HEK293 (cell line): ENCODE data around the gene ZSCAN1.

ENCODE experiments used
- CTCF ChIA-PET: fragments of 350-600 bp; formaldehyde crosslinking; extraction: SDS; loops from one replicate; lab custom pipeline; 2021; ENCODE audit warnings: antibody characterized with exemption; lab: Yijun Ruan, JAX
- POLR2A ChIA-PET: fragments of 300-600 bp; formaldehyde crosslinking; extraction: SDS; loops from one replicate; lab custom pipeline; 2020; ENCODE audit warnings: antibody characterized with exemption, inconsistent platforms; lab: Yijun Ruan, JAX
- H3K27ac ChIP-seq: fragments of 200-500 bp; sonication (Bioruptor generic); 2 replicates; pipeline ENCODE4 v1.5.1; 2014; ENCODE audit warnings: low read depth, low read length, control low read depth, inconsistent platforms; ENCODE audit errors: extremely low read depth
- H3K36me3 ChIP-seq, 2 experiments: fragments of 200-500 bp in 1 of 2; sonication (Bioruptor generic) in 1 of 2; 1 replicate in 1 of 2; 2 replicates in 1 of 2; pipeline ENCODE4 v1.5.1; 2014 to 2017; ENCODE audit warnings: inconsistent platforms in 2 of 2, low read length in 2 of 2; ENCODE audit not compliant: control insufficient read depth in 2 of 2, insufficient read depth in 1 of 2
- H3K4me1 ChIP-seq: fragments of 200-500 bp; sonication (Bioruptor generic); 2 replicates; pipeline ENCODE4 v1.5.1; 2014; ENCODE audit warnings: mild to moderate bottlenecking, low read length, inconsistent platforms; ENCODE audit not compliant: control insufficient read depth, insufficient read depth
- H3K4me3 ChIP-seq: 2 replicates; pipeline ENCODE4 v1.5.1; 2011; ENCODE audit warnings: low read depth, mild to moderate bottlenecking, control low read depth, low read length, moderate library complexity
- H3K9me3 ChIP-seq: fragments of 200-500 bp; sonication (Bioruptor generic); 2 replicates; pipeline ENCODE4 v1.5.1; 2014; ENCODE audit warnings: low read depth, low read length, inconsistent platforms; ENCODE audit not compliant: control insufficient read depth, insufficient read depth
- HOXC10 ChIP-seq: sonication (generic); formaldehyde crosslinking; IDR thresholded peaks from 2 replicates; pipeline ENCODE4 v1.8.1; 2023; ENCODE audit warnings: mild to moderate bottlenecking, missing genetic modification reagents
- PBX3 ChIP-seq: sonication (generic); formaldehyde crosslinking; IDR thresholded peaks from 2 replicates; pipeline ENCODE4 v1.8.1; 2022; ENCODE audit warnings: mild to moderate bottlenecking, moderate library complexity, missing genetic modification reagents
- SETDB1 ChIP-seq: IDR thresholded peaks from one replicate; pipeline ENCODE4 v1.6.1; 2017; ENCODE audit warnings: mild to moderate bottlenecking, low read length, moderate library complexity, mixed read lengths; ENCODE audit not compliant: insufficient read length
- SP3 ChIP-seq: fragments of 450-650 bp; formaldehyde crosslinking; IDR thresholded peaks from 2 replicates; pipeline ENCODE4 v1.5.1; 2016; ENCODE audit warnings: missing biosample characterization, missing genetic modification characterization
- TRIM28 ChIP-seq: IDR thresholded peaks from 2 replicates; pipeline ENCODE4 v1.6.1; 2011; ENCODE audit warnings: low read length, control low read depth, borderline replicate concordance
- ZFP41 ChIP-seq: fragments of 450-650 bp; formaldehyde crosslinking; IDR thresholded peaks from 2 replicates; pipeline ENCODE4 v1.5.1; 2016; ENCODE audit warnings: missing biosample characterization, missing genetic modification characterization, borderline replicate concordance
- ZNF266 ChIP-seq: fragments of 450-650 bp; formaldehyde crosslinking; IDR thresholded peaks from 2 replicates; pipeline ENCODE4 v1.5.1; 2016; ENCODE audit warnings: missing biosample characterization, missing genetic modification characterization, low read depth
- ZNF274 ChIP-seq, 2 experiments: fragments of 200-500 bp in 1 of 2; fragments of 450-650 bp in 1 of 2; sonication (Bioruptor generic) in 1 of 2; formaldehyde crosslinking in 1 of 2; IDR thresholded peaks; 2 replicates each; pipeline versions ENCODE4 v1.5.1 to v1.6.1; 2014 to 2016; ENCODE audit warnings: borderline replicate concordance in 1 of 2, inconsistent platforms in 1 of 2, low read length in 1 of 2, missing biosample characterization in 1 of 2, missing genetic modification characterization in 1 of 2
- ZNF529 ChIP-seq: fragments of 450-650 bp; formaldehyde crosslinking; IDR thresholded peaks from 2 replicates; pipeline ENCODE4 v1.5.1; 2017; ENCODE audit warnings: missing genetic modification characterization, missing biosample characterization; ENCODE audit not compliant: insufficient replicate concordance
- ZNF558 ChIP-seq: fragments of 450-650 bp; formaldehyde crosslinking; IDR thresholded peaks from 2 replicates; pipeline ENCODE4 v1.5.1; 2016; ENCODE audit warnings: missing biosample characterization, missing genetic modification characterization
- ZNF585B ChIP-seq: fragments of 450-650 bp; formaldehyde crosslinking; IDR thresholded peaks from 2 replicates; pipeline ENCODE4 v1.5.1; 2016; ENCODE audit warnings: missing biosample characterization, missing genetic modification characterization
- ZNF660 ChIP-seq: fragments of 450-650 bp; IDR thresholded peaks from 2 replicates; pipeline ENCODE4 v1.5.1; 2018; ENCODE audit warnings: missing biosample characterization, mild to moderate bottlenecking, missing genetic modification characterization

Gene ZSCAN1

GRCh38 chr19:58067240-58067912, 33.6 kb downstream of the ZSCAN1 start:
- POLR2A ChIA-PET: no interaction called here
- no peak overlapping the region for H3K27ac ChIP-seq
- H3K4me3 ChIP-seq: no peak overlapping the region
- no peaks in the 10 kb centered on the region for H3K36me3 ChIP-seq
- TF ChIP-seq ZNF660 (tag by site-specific recombination) (no peak), ZFP41 (no peak), SETDB1 (peak; percentile 76), ZNF274 (IDR thresholded peaks at IDR 0.05; ENCODE audit: low read length) (no peak), ZNF274 (tag by site-specific recombination; IDR thresholded peaks at IDR 0.05; ENCODE audit: borderline replicate concordance) (peak; percentile 85; the same call in 1 of the 2 replicates), TRIM28 (peak; percentile 68; the same call in 1 of the 2 replicates)
- TF ChIP-seq, all 188 proteins: peak for 3
- H3K9me3 ChIP-seq: no peaks in the 10 kb centered on the region; the same call in none of the 2 replicates
- CTCF ChIA-PET: interaction anchor here (0.6 kb wide), 1 partner anchor 35 kb away, joined by 6 read pairs; no protein-coding TSS in a partner anchor
- no peaks in the 10 kb centered on the region for H3K4me1 ChIP-seq

DNA sequence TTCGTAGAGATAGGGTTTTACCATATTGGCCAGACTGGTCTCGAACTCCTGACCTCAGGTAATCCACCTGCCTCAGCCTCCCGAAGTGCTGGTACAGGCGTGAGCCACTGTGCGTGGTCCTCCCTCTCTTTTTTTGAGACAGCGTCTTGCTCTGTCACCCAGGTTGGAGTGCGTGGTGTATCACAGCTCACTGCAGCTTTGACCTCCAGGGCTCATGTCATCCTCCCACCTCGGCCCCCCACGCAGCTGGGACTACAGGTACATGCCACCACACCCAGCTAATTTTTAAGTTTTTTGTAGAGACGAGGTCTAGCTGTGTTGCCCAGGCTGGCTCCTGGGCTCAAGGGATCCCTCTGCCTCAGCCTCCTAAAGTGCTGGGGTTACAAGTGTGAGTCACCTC, 46.0 kb downstream of the ZSCAN1 start:
- CTCF ChIA-PET: interaction anchor here (0.5 to 1.0 kb wide), 2 partner anchors 25 to 1301 kb away, joined by 3 to 5 read pairs; no protein-coding TSS in a partner anchor
- no peak for TF ChIP-seq SP3
- no peak for TF ChIP-seq ZNF585B (tag by site-specific recombination)
- TF ChIP-seq PBX3: no peak
- no peak for TF ChIP-seq ZNF558 (tag by site-specific recombination)
- POLR2A ChIA-PET: interaction anchor here (0.7 kb wide), 1 partner anchor 19 kb away, joined by 4 read pairs; no protein-coding TSS in a partner anchor
- no peak overlapping the region for H3K27ac ChIP-seq
- peaks cover 0 to 1% of the 10 kb centered on the region in 2 experiments; a peak in 1 of 3 replicates for H3K36me3 ChIP-seq
- no peaks in the 10 kb centered on the region for H3K4me1 ChIP-seq
- H3K9me3 ChIP-seq: no peaks in the 10 kb centered on the region; the same call in 1 of the 2 replicates
- H3K4me3 ChIP-seq: no peak overlapping the region

DNA sequence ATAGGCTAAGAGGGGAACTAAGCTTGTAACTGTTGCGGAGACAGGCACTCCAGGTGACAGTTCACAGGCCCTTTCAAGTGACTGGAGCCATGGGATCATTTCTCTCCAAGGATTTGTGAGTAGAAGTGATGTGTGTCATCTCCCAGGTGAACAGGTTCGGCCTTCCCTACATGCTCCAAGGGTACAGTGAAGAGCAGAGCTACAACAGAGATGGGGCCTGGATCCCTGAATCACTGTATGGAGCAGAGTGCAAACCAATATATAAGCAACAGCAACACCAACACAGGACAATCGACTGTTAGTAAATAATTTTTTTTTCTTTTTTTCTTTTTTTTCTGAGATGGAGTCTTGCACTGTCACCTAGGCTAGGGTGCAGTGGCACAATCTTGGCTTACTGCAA, 49.2 kb downstream of the ZSCAN1 start:
- Histone ChIP-seq H3K4me3 (no peak overlapping the region), H3K27ac (no peak overlapping the region), H3K4me1 (no peaks in the 10 kb centered on the region), H3K9me3 (no peaks in the 10 kb centered on the region; the same call in 1 of the 2 replicates), H3K36me3 (peaks cover 4 to 32% of the 10 kb centered on the region in 2 experiments; a peak in 2 of 3 replicates)
- CTCF ChIA-PET: no interaction called here
- TF ChIP-seq ZNF529 (tag by site-specific recombination): no peak
- 0 out of 2 replicates have a peak, but pooled peaks have one; percentile 31 for TF ChIP-seq HOXC10 (CRISPR knock-in tag)
- POLR2A ChIA-PET: interaction anchor here (0.8 to 1.6 kb wide), 2 partner anchors 9 to 10 kb away, joined by 3 to 6 read pairs; no protein-coding TSS in a partner anchor

DNA sequence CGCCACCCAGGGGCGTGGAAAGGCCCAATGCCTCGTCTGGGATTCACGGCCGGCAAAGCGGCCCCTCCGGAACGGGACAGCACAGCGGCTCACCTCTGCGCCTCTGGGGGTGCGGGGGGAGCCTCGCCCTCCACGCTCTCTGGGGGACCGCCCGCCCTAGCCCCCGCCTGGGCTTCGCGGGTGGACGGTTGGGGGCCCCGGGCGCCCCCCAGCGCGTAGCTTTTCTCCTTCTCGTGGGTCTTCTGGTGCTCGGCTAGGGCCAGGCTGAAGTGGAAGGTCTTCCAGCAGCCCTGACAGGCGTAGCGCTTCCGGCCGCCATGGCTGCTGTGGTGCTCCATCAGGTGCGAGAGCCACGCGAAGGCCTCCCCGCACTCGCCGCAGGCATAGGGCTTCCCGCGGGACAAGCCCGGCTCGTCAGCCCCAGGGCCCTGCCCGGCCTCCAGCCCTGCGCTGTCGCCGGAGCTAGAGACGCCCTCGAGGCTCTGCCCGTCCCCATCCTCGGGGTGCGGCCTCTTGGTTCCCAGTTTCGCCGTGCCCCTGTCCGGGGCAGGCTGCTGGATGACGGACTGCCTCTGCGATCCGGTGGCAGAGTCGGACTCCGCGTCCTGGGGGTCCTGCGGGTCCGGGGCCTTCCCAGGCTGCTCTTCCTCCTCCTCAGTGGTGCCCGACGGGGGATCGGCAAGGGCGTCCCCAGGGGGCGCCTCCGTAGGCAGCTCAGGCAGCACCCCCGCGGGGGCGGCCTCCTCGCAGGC, 50.9 kb downstream of the ZSCAN1 start:
- H3K4me1 ChIP-seq: no peaks in the 10 kb centered on the region
- H3K9me3 ChIP-seq: no peaks in the 10 kb centered on the region; the same call in 1 of the 2 replicates
- no peak overlapping the region for H3K4me3 ChIP-seq
- 0 out of 2 replicates have a peak, but pooled peaks have one; percentile 40 for TF ChIP-seq PBX3
- no peak for TF ChIP-seq ZNF266 (tag by site-specific recombination)
- H3K27ac ChIP-seq: no peak overlapping the region
- H3K36me3 ChIP-seq: peaks cover 4 to 43% of the 10 kb centered on the region in 2 experiments; a peak in 2 of 3 replicates
- CTCF ChIA-PET: no interaction called here
- POLR2A ChIA-PET: no interaction called here
